Measurements from ENCODE around the gene SCAMP3.
"Not testable (repeated sequence)": the region's sequence is repeated elsewhere in the genome, so short reads cannot be mapped to it uniquely, and the experiment has no call there.

Gene SCAMP3

DNA sequence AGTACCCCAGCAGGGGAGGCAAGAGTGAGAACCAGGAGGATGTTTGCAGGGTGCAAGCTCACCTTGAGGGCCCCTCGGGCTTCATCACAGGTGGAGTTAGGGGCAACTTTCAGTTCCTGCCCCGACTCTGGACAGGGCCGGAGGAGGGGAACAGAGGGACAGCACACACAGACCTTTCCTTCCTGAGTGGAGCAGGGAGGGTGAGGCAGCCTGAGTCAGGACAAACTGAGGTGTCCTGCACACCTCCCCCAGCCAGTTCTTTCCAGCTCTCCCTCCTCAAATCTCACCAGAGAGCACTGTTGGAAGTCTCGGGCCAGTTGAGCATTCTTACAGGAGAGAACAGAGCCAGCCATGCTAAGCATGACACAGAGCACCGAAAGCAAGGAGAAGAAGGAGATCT, 8.4 kb downstream of the SCAMP3 start:
- H3K4me3 Mint-ChIP-seq = peak overlapping the region; percentile 86
- H3K9me3 Mint-ChIP-seq = no peaks in the 10 kb centered on the region
- no peak overlapping the region for H3K27ac Mint-ChIP-seq
- no peak for ATAC-seq
- H3K36me3 Mint-ChIP-seq (ENCODE audit: low read depth) = peaks cover 15% of the 10 kb centered on the region
- DNase-seq = no peak
- H3K27me3 Mint-ChIP-seq = no peaks in the 10 kb centered on the region
- peaks cover 25% of the 10 kb centered on the region for H3K4me1 Mint-ChIP-seq

DNA sequence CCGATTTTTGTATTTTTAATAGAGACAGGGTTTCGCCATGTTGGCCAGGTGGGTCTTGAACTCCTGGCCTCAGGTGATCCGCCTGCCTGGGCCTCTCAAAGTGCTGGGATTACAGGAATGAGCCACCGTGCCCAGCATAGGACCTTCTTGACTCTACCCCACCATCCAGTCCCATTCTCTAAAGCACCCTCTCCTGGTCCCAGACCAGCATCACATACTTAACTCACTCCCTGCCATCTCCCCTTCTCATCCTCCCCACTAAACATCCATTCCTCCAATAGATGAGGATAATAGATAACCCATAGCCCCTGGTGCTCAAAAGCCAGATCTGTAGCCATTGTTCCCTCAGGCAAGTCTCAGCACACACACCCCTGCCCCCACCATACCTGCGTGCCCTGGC, 9.0 kb downstream of the SCAMP3 start:
- H3K4me3 Mint-ChIP-seq = peak overlapping the region; percentile 86
- H3K9me3 Mint-ChIP-seq = no peaks in the 10 kb centered on the region
- H3K27ac Mint-ChIP-seq = no peak overlapping the region
- peaks cover 10% of the 10 kb centered on the region for H3K36me3 Mint-ChIP-seq (ENCODE audit: low read depth)
- peaks cover 25% of the 10 kb centered on the region for H3K4me1 Mint-ChIP-seq
- ATAC-seq (no peak), DNase-seq (no peak)
- H3K27me3 Mint-ChIP-seq = no peaks in the 10 kb centered on the region

DNA sequence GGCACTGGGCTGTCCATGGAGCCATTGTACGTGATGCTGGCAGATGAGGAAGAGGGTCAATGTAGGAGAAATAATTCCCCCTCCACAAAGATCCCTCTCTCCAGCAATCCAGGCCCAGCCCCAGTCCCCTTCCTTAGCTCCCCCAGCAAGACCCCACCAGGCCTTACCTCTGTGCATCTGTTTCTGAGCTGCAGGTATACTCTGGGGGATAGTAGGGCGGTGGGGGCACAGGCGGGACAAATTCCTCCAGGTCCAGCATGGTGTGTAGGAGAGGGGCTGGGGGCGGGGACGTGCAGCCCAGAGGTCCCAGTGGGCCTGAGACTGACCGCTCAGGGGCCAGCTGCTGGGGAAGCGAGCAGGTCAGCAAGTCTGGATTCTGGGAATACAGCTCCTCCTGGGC, 10.6 kb downstream of the SCAMP3 start:
- Mint-ChIP-seq H3K27me3 (no peaks in the 10 kb centered on the region), H3K27ac (no peak overlapping the region)

DNA sequence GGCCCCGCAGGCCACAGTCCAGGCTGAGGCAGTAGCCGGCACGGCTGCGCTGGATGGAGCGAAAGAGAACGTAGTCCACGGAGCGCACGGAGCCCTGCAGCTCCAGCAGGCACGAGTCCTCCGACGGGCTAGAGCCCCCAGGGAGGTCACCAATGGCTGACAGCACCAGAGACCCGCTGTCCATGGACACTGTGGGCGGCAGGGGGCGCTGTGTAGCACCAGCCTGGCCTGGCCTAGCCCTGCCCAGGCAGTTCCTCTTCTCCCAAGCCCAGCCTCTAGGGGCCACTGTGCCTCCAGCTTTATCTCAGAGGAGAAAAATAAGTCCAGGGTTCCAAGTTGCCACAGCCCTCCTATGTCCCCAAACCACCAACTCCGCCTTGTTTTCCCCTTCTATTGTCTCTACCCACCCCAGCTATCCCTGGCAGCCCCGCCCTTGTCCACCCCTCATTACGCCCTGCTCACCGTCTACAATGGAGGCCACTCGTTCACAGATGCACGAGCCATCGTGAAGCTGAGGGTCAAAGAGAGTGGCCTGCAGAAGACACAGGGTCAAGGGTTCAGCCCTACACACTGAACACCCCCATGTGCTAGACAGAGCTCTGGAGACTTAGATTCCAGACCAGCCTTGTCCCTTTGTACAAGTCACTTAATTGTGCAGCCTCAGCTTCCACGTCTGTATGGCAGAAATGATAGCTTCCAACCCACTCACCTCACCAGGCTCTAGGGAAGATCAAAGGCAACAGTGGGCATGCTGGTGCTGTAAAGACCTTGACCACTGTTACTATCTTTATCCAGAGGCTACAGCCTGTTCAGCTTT, 11.3 kb downstream of the SCAMP3 start:
- Mint-ChIP-seq H3K36me3 (ENCODE audit: low read depth) (peaks cover 4% of the 10 kb centered on the region), H3K9me3 (no peaks in the 10 kb centered on the region), H3K27ac (no peak overlapping the region), H3K4me3 (peak overlapping the region; percentile 52), H3K27me3 (no peaks in the 10 kb centered on the region), H3K4me1 (peaks cover 24% of the 10 kb centered on the region)
- ATAC-seq (peak; percentile 97), DNase-seq (peak; percentile 98)

More for the DNA sequence above, 10.6 kb downstream of the SCAMP3 start:
- no peaks in the 10 kb centered on the region for H3K9me3 Mint-ChIP-seq
- DNase-seq = no peak
- H3K36me3 Mint-ChIP-seq (ENCODE audit: low read depth) = peaks cover 4% of the 10 kb centered on the region
- no peak overlapping the region for H3K4me3 Mint-ChIP-seq
- ATAC-seq = no peak
- H3K4me1 Mint-ChIP-seq = peaks cover 25% of the 10 kb centered on the region

DNA sequence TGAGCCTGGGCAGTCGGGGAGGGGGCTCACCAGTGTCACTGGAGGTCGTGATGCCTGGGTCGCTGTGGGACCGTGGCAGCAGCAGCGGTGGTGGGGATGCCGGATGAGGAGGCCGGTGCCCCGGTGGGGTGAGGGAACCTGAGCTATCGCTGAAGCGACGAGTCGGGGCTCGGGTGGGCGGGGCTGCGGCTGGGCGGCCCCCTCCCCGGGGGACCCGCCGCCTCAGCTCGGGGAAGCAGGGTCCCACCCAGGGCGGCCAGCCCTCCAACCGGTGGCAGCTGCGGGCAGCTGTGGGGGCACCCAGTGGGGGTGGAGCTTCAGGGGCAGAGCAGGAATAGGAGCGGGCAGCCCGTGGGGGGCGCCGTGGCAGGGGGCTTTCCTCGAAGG, 11.9 kb downstream of the SCAMP3 start:
- H3K4me1 Mint-ChIP-seq = peaks cover 23% of the 10 kb centered on the region
- H3K9me3 Mint-ChIP-seq = no peaks in the 10 kb centered on the region
- no peak for DNase-seq
- peak overlapping the region; percentile 52 for H3K27ac Mint-ChIP-seq
- no peaks in the 10 kb centered on the region for H3K27me3 Mint-ChIP-seq
- ATAC-seq = peak; percentile 2
- H3K36me3 Mint-ChIP-seq (ENCODE audit: low read depth) = peaks cover 4% of the 10 kb centered on the region
- peak overlapping the region; percentile 63 for H3K4me3 Mint-ChIP-seq

DNA sequence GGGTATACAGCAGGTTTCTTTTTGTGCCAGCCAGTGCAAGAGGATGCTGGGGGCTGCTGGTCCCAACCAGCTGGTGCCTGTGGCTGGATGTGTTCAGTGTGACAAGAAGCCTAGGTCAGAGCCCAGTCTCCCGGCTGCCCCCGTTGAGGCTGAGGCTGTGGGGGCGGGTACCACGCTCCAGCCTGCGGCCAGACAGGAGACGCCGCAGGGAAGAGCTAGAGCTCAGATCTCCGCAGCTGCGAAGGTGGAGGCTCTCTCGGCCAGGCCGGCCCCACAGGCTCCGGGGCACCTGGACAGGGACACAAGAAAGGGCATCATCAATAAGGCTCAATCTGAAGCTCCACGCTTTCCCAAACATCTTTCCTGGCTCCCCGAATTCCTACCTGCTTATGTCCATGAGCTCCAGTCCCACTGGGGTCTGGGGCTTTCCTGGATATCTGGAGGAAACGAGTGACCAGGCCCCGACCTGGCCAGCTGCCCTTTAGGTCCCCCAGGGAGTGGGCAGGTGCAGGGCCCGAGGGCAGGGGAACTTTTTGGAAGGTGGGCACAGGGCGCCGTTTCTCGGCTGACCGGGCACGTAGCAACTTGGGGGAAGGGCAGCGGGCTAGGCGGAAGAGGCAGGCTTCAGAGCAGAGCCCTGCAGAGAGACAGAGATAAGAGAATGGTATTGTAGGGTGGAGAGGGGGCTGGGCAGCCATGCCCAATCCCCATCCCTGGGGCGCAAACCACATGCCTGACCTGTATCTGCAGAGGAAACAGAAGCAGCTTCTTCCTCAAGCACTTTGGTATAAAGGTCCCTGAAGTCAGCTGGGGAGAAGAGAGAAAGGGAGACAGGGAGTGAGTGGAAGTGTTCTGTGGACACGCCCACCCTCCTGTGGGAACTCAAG, 14.2 kb downstream of the SCAMP3 start:
- Mint-ChIP-seq H3K9me3 (peaks cover 4% of the 10 kb centered on the region), H3K4me3 (no peak overlapping the region), H3K27me3 (peaks cover 3% of the 10 kb centered on the region), H3K27ac (no peak overlapping the region), H3K4me1 (peaks cover 29% of the 10 kb centered on the region), H3K36me3 (ENCODE audit: low read depth) (peaks cover 5% of the 10 kb centered on the region)
- no peak for ATAC-seq
- no peak for DNase-seq

DNA sequence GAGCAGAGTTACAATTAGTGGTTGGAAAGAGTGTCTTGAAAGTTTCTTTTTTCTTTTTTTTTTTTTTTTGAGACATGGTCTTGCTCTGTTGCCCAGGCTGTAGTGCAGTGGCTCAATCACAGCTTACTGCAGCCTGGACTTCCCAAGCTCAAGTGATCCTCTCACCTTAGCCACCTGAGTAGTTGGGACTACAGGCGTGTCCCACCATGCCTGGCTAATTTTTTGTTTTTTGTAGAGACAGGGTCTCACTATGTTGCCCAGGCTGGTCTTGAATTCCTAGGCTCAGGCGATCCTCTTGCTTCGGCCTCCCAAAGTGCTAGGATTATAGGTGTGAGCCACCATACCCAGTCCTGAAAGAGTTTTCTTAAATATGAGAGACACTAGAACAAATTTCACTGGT, 15.4 kb downstream of the SCAMP3 start:
- H3K9me3 Mint-ChIP-seq; H3K27ac Mint-ChIP-seq; H3K27me3 Mint-ChIP-seq; ATAC-seq; H3K36me3 Mint-ChIP-seq (ENCODE audit: low read depth); H3K4me3 Mint-ChIP-seq; DNase-seq: not testable (repeated sequence)
- peaks cover 40% of the 10 kb centered on the region for H3K4me1 Mint-ChIP-seq

DNA sequence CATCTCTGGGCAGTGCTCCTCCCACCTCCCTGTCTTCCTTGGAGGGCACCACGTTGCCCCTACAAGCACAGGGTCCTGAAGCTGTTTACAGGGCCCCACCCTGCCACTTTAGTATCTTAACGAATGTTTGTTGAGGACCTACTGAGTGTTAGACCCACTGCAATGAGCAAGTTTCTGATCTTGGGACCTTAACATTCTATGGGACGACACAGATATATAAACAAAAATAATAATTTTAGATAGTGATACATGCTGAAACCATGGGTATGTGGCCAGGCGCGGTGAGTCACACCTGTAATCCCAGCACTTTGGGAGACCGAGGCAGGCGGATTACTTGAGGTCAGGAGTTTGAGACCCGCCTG, 17.0 kb downstream of the SCAMP3 start:
- H3K4me1 Mint-ChIP-seq = peaks cover 51% of the 10 kb centered on the region
- no peak for DNase-seq

DNA sequence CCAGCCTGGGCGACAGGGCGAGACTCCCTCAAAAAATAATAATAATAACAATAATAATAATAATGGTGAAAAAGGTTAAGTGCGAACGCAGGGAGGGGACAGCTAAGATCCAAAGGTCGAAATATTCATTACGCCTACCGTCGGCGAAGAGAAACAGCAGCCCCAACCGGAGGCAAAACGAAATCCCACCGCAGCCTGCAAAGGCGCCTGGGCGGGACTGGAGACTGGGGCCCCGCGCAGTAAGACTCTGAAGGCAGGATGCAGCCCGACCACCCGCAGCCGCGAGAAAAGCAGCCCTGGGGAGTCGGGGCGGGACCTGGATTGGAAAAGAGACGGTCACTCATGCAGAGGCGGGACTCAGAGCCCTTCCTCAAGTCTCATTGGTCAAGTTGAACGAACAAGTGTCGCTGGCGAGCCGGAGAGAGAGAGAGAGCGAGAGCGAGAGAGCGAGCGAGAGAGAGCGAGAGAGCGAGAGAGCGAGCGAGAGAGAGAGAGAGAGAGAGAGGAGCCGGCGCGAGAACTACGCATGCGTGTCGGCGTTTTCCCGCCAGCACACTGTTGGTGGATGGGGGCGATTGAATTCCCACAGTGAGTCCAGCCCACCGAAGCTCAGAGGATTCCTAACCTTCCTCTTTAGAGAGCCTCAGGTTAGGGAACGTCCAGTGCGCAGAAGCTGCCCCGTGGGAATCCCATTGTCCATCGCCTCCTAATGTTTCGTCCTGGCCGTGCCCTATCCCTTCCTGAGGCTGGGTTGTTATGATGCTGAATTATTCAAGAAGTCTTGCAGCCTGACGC, 17.6 kb downstream of the SCAMP3 start:
- ATAC-seq (peak; percentile 96), DNase-seq (peak; percentile 96)
- Mint-ChIP-seq H3K4me3 (peak overlapping the region; percentile 81), H3K27ac (peak overlapping the region; percentile 98), H3K27me3 (peaks cover 3% of the 10 kb centered on the region), H3K4me1 (peaks cover 48% of the 10 kb centered on the region), H3K9me3 (peaks cover 4% of the 10 kb centered on the region), H3K36me3 (ENCODE audit: low read depth) (peaks cover 7% of the 10 kb centered on the region)

More for the DNA sequence above, 17.0 kb downstream of the SCAMP3 start:
- Mint-ChIP-seq H3K27me3 (peaks cover 3% of the 10 kb centered on the region), H3K9me3 (peaks cover 4% of the 10 kb centered on the region), H3K4me3 (peak overlapping the region; percentile 81), H3K36me3 (ENCODE audit: low read depth) (peaks cover 7% of the 10 kb centered on the region), H3K27ac (peak overlapping the region; percentile 98)
- no peak for ATAC-seq

DNA sequence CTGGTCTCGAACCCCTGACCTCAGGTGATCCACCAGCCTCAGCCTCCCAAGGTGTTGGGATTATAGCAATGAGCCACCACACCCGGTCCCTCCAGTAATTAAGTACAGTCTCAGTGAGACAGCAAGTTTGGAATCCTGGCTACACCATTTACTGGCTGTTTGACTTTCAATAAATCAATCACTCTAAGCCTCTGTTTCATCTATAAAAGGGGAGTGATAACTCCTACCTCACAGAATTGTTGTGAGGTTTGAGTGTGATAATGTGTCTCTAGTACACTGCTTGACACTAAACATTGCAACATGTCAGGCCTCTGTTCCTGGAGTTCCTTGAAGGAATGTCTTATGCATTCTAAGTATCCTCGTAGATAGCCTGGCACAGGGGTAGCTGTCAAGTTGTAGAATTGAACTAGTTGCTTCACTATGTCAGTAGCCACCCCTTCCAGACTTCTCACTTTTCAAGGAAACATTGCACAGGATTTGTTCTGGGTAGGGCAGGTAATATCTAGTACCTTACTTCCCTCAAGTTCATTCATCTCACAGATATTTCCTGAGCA, 19.3 kb downstream of the SCAMP3 start:
- H3K4me1 Mint-ChIP-seq = peaks cover 48% of the 10 kb centered on the region
- no peak for DNase-seq
- H3K27me3 Mint-ChIP-seq = peaks cover 3% of the 10 kb centered on the region
- H3K4me3 Mint-ChIP-seq = peak overlapping the region; percentile 81
- peaks cover 4% of the 10 kb centered on the region for H3K9me3 Mint-ChIP-seq
- H3K27ac Mint-ChIP-seq = peak overlapping the region; percentile 86
- peaks cover 9% of the 10 kb centered on the region for H3K36me3 Mint-ChIP-seq (ENCODE audit: low read depth)
- no peak for ATAC-seq

DNA sequence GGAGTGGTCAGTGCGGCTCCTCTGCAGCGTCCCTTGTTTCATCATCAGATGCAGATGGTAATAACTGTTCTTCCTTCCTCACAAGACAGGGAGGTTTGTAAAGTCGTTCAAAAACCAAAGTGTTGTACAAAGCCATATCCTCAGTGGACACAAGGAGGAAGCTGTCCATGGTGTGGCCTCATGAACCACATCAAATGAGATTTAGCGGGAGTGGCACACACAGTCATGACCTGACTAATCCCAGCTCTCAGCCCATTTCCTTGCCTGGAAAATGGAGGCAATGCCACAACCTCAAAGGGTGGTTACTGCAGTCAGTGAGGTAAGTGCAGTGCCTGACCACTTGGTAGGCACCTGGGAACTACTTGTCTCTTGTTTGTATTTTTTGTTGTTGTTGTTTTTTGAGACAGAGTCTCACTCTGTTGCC, 20.3 kb downstream of the SCAMP3 start:
- peaks cover 48% of the 10 kb centered on the region for H3K4me1 Mint-ChIP-seq
- H3K27me3 Mint-ChIP-seq = peaks cover 3% of the 10 kb centered on the region
- H3K9me3 Mint-ChIP-seq = peaks cover 4% of the 10 kb centered on the region
- peak overlapping the region; percentile 82 for H3K4me3 Mint-ChIP-seq
- ATAC-seq (no peak), DNase-seq (no peak)
- peak overlapping the region; percentile 88 for H3K27ac Mint-ChIP-seq
- peaks cover 9% of the 10 kb centered on the region for H3K36me3 Mint-ChIP-seq (ENCODE audit: low read depth)

DNA sequence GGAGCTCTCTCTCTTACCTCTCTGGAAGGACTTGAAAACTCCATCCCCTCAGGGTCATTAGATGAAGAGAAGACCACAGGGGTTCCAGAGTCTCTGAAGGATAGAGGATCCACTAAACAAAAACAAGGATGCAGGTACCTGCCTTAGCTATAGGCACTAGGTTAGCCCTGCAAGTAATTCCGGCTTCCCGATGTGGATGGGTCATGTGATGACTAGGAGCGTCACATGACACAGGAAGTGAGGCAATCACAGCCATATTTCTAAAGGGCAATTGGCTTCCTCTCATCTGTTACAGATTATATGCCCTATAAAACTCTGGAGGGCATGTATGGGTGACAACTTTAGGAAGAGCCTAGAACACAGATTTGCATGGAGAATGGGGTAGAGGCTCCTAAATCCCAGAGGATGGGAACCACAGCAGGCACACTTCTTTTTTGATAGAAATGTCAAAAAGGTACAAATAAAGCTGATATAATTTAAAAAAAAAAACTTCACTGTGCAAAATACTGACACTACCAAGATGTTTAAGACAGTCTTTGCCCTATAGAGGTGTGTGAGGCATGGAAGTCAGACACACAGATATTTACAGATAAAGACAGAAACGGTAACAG, 21.0 kb downstream of the SCAMP3 start:
- Mint-ChIP-seq H3K27ac (peak overlapping the region; percentile 88), H3K9me3 (peaks cover 4% of the 10 kb centered on the region), H3K4me3 (peak overlapping the region; percentile 82), H3K4me1 (peaks cover 48% of the 10 kb centered on the region), H3K27me3 (peaks cover 3% of the 10 kb centered on the region), H3K36me3 (ENCODE audit: low read depth) (peaks cover 11% of the 10 kb centered on the region)
- ATAC-seq (peak; percentile 48), DNase-seq (peak; percentile 66)

DNA sequence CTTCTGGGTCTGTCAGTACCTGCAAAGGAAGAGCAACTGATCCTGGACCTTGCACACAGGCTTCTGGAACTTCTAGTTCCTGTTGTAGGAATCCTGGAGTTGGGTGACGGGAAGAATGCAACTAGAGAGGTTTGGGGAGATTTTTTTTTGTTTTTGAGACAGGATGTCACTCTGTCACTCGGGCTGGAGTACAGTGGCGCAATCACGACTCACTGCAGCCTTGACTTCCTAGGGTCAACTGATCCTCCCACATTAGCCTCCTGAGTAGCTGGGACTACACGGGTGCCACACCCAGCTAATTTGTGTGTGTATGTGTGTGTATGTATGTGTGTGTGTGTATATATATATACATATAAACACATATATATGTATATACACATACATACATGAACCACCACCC, 25.7 kb downstream of the SCAMP3 start:
- H3K27me3 Mint-ChIP-seq = no peaks in the 10 kb centered on the region
- no peaks in the 10 kb centered on the region for H3K9me3 Mint-ChIP-seq
- H3K4me1 Mint-ChIP-seq = peaks cover 13% of the 10 kb centered on the region
- DNase-seq (no peak), ATAC-seq (no peak)
- peaks cover 13% of the 10 kb centered on the region for H3K36me3 Mint-ChIP-seq (ENCODE audit: low read depth)
- H3K4me3 Mint-ChIP-seq = no peak overlapping the region
- H3K27ac Mint-ChIP-seq = no peak overlapping the region

DNA sequence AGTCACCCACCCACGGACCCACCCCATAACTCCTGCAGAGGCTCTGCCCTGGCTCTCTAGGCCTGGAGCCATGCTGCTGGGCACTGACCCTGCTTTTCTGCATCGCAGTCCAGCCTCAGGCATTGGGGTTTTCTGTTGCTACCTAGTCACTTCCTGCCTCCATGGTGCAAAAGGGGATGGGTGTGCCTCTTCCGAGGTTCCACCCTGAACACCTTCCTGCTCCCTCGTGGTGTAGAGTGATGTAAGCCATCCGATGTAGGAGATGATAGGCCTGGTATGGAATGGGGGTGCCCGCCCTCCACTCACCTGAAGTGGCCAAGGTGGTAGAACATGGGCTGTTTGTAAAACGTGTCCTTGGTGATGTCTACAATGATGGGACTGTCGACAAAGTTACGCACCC, 26.8 kb downstream of the SCAMP3 start:
- H3K27me3 Mint-ChIP-seq, H3K27ac Mint-ChIP-seq, H3K4me1 Mint-ChIP-seq, H3K9me3 Mint-ChIP-seq, ATAC-seq, DNase-seq, H3K4me3 Mint-ChIP-seq: not testable (repeated sequence)
- H3K36me3 Mint-ChIP-seq (ENCODE audit: low read depth) = peaks cover 11% of the 10 kb centered on the region
